GM12864 (cell line): Measurements from ENCODE around the gene SUGCT.
A peak's percentile ranks its signal among the peaks of the same experiment; 100 is the strongest.
"Not testable (repeated sequence)": the region's sequence is repeated elsewhere in the genome, so short reads cannot be mapped to it uniquely, and the experiment has no call there.

Experiments used
- DNase-seq: peaks from one replicate; pipeline ENCODE4 v3.0.0-alpha.2; 2011; ENCODE audit warnings: low read depth
- H3K4me3 ChIP-seq: 2 replicates; pipeline ENCODE4 v1.5.1; 2011; ENCODE audit warnings: mild to moderate bottlenecking, low read depth, low read length, control low read depth
- CTCF ChIP-seq: IDR thresholded peaks from 2 replicates; pipeline ENCODE4 v1.5.1; 2011; ENCODE audit warnings: low read depth, mild to moderate bottlenecking, moderate library complexity, low read length, control low read depth, inconsistent platforms; ENCODE audit errors: missing control alignments

The SUGCT gene

GRCh38 chr7:40120020-40120419 lies 14.8 kb upstream of the SUGCT start:
- TF ChIP-seq CTCF: no peak
- DNase-seq: no peak
- no peak overlapping the region for H3K4me3 ChIP-seq

GRCh38 chr7:40122100-40122939 lies 12.5 kb upstream of the SUGCT start:
- H3K4me3 ChIP-seq, DNase-seq: not testable (repeated sequence)

GRCh38 chr7:40122940-40123254 lies 11.9 kb upstream of the SUGCT start:
- TF ChIP-seq CTCF: no peak
- DNase-seq: no peak
- H3K4me3 ChIP-seq: no peak overlapping the region

GRCh38 chr7:40133561-40134427 lies 1.0 kb upstream of the SUGCT start:
- peak overlapping the region; percentile 70 for H3K4me3 ChIP-seq
- no peak for TF ChIP-seq CTCF
- DNase-seq: peak; percentile 8

GRCh38 chr7:40135317-40135610 lies 459 bp downstream of the SUGCT start:
- no peak for TF ChIP-seq CTCF
- DNase-seq: no peak
- peak overlapping the region; percentile 70 for H3K4me3 ChIP-seq

- no peak for TF ChIP-seq CTCF
- no peak overlapping the region for H3K4me3 ChIP-seq
- no peak for DNase-seq
These were observed 2.8 kb downstream of the SUGCT start for GRCh38 chr7:40137563-40137962.

GRCh38 chr7:40138973-40139372 lies 4.2 kb downstream of the SUGCT start:
- TF ChIP-seq CTCF: no peak
- no peak overlapping the region for H3K4me3 ChIP-seq
- DNase-seq: no peak

GRCh38 chr7:40139891-40140290 lies 5.1 kb downstream of the SUGCT start:
- not testable (repeated sequence) for DNase-seq, H3K4me3 ChIP-seq

- not testable (repeated sequence) for H3K4me3 ChIP-seq, DNase-seq
These were observed 7.1 kb downstream of the SUGCT start for GRCh38 chr7:40141916-40142315.

- H3K4me3 ChIP-seq, DNase-seq: not testable (repeated sequence)
These were observed 10.9 kb downstream of the SUGCT start for GRCh38 chr7:40145596-40146130.
